H9 (cell line): ENCODE results near the gene CRAT. TPM values are rescaled to one million over a fixed set of nuclear protein-coding genes. Genes with fewer than 3 reads are reported as not detected.
A peak's percentile ranks its signal among the peaks of the same experiment; 100 is the strongest.

Experiments used
- DNase-seq: peaks from one replicate; pipeline ENCODE4 v3.0.0-alpha.2; 2017
- H2AFZ ChIP-seq: one replicate; pipeline ENCODE4 v1.6.1; 2013; ENCODE audit warnings: mild to moderate bottlenecking, low read length, control low read depth, moderate library complexity
- H2AK5ac ChIP-seq: 2 replicates; pipeline ENCODE4 v1.6.1; 2013; ENCODE audit warnings: low read length, control low read depth, mixed read lengths; ENCODE audit not compliant: insufficient read length
- H2BK120ac ChIP-seq: one replicate; pipeline ENCODE4 v1.6.1; 2013; ENCODE audit warnings: low read depth, mild to moderate bottlenecking, low read length, control low read depth, inconsistent platforms; ENCODE audit not compliant: poor library complexity, severe bottlenecking
- H2BK12ac ChIP-seq: 2 replicates; pipeline ENCODE4 v1.6.1; 2013; ENCODE audit warnings: low read length, control low read depth, mixed read lengths, low read depth; ENCODE audit not compliant: insufficient read length
- H2BK15ac ChIP-seq: 2 replicates; pipeline ENCODE4 v1.6.1; 2013; ENCODE audit warnings: low read depth, low read length, control low read depth
- H2BK20ac ChIP-seq: one replicate; pipeline ENCODE4 v1.6.1; 2013; ENCODE audit warnings: low read depth, mild to moderate bottlenecking, low read length, control low read depth, inconsistent platforms; ENCODE audit not compliant: poor library complexity, severe bottlenecking
- H2BK5ac ChIP-seq: 2 replicates; pipeline ENCODE4 v1.6.1; 2013; ENCODE audit warnings: low read length, control low read depth, mixed read lengths; ENCODE audit not compliant: insufficient read length
- H3K14ac ChIP-seq: 2 replicates; pipeline ENCODE4 v1.6.1; 2013; ENCODE audit warnings: low read length, control low read depth; ENCODE audit not compliant: insufficient read depth
- H3K18ac ChIP-seq: 2 replicates; pipeline ENCODE4 v1.6.1; 2013; ENCODE audit warnings: low read depth, mild to moderate bottlenecking, mixed read lengths, low read length, control low read depth; ENCODE audit not compliant: insufficient read length
- H3K23ac ChIP-seq: 2 replicates; pipeline ENCODE4 v1.6.1; 2013; ENCODE audit warnings: low read length, control low read depth, mixed read lengths, low read depth; ENCODE audit not compliant: insufficient read length
- H3K23me2 ChIP-seq: 2 replicates; pipeline ENCODE4 v1.6.1; 2013; ENCODE audit warnings: low read depth, mild to moderate bottlenecking, mixed read lengths, low read length, control low read depth; ENCODE audit not compliant: insufficient read length, poor library complexity, severe bottlenecking
- H3K27ac ChIP-seq: 2 replicates; pipeline ENCODE4 v1.5.1; 2013; ENCODE audit warnings: low read length, control low read depth, mixed read lengths, low read depth; ENCODE audit not compliant: insufficient read length
- H3K27me3 ChIP-seq: 2 replicates; pipeline ENCODE4 v1.6.1; 2013; ENCODE audit warnings: low read length, control low read depth, inconsistent platforms; ENCODE audit not compliant: insufficient read depth
- H3K4ac ChIP-seq: 2 replicates; pipeline ENCODE4 v1.6.1; 2013; ENCODE audit warnings: low read depth, mild to moderate bottlenecking, control low read depth, inconsistent platforms, low read length, moderate library complexity
- H3K4me1 ChIP-seq: 2 replicates; pipeline ENCODE4 v1.6.1; 2013; ENCODE audit warnings: low read length, control low read depth, inconsistent platforms; ENCODE audit not compliant: insufficient read depth
- H3K4me2 ChIP-seq: 2 replicates; pipeline ENCODE4 v1.6.1; 2013; ENCODE audit warnings: low read length, control low read depth, mixed read lengths; ENCODE audit not compliant: insufficient read length, insufficient read depth
- H3K56ac ChIP-seq: 2 replicates; pipeline ENCODE4 v1.6.1; 2013; ENCODE audit warnings: low read depth, mild to moderate bottlenecking, mixed read lengths, low read length, control low read depth; ENCODE audit not compliant: insufficient read length
- H3K79me1 ChIP-seq: 2 replicates; pipeline ENCODE4 v1.6.1; 2013; ENCODE audit warnings: low read depth, mild to moderate bottlenecking, moderate library complexity, low read length, control low read depth, inconsistent platforms; ENCODE audit not compliant: insufficient read depth, poor library complexity, severe bottlenecking
- H3K79me2 ChIP-seq: 2 replicates; pipeline ENCODE4 v1.6.1; 2013; ENCODE audit warnings: low read length, control low read depth, inconsistent platforms; ENCODE audit not compliant: insufficient read depth
- H3K9ac ChIP-seq: 2 replicates; pipeline ENCODE4 v1.6.1; 2013; ENCODE audit warnings: low read length, control low read depth, mixed read lengths; ENCODE audit not compliant: insufficient read length; ENCODE audit errors: extremely low read depth
- H3K9me3 ChIP-seq: one replicate; pipeline ENCODE4 v1.6.1; 2013; ENCODE audit warnings: low read depth, low read length, inconsistent platforms; ENCODE audit not compliant: control insufficient read depth
- H3T11ph ChIP-seq: one replicate; pipeline ENCODE4 v1.6.1; 2013; ENCODE audit warnings: mild to moderate bottlenecking, low read length, control low read depth, inconsistent platforms
- H4K20me1 ChIP-seq: one replicate; pipeline ENCODE4 v1.6.1; 2013; ENCODE audit not compliant: control insufficient read depth, insufficient read length, insufficient read depth
- H4K5ac ChIP-seq: 2 replicates; pipeline ENCODE4 v1.6.1; 2013; ENCODE audit warnings: low read depth, mild to moderate bottlenecking, mixed read lengths, low read length, control low read depth; ENCODE audit not compliant: insufficient read length
- H4K8ac ChIP-seq: replicated peaks from 2 replicates; pipeline ENCODE4 v1.6.1; 2013; ENCODE audit warnings: low read length, control low read depth, mixed read lengths, low read depth; ENCODE audit not compliant: insufficient read length
- H4K91ac ChIP-seq: 2 replicates; pipeline ENCODE4 v1.6.1; 2013; ENCODE audit warnings: low read depth, mild to moderate bottlenecking, moderate library complexity, mixed read lengths, low read length, control low read depth; ENCODE audit not compliant: insufficient read length
- H3K27ac Mint-ChIP-seq, 3 experiments: 2 replicates in 2 of 3; 3 replicates in 1 of 3; pipeline ENCODE4 v1.8.0; 2020 to 2021; ENCODE audit warnings: mixed read lengths in 3 of 3, mild to moderate bottlenecking in 1 of 3, moderate library complexity in 1 of 3
- H3K27me3 Mint-ChIP-seq: 2 replicates; pipeline ENCODE4 v1.8.0; 2021; ENCODE audit warnings: low read depth, mild to moderate bottlenecking, moderate library complexity, mixed read lengths
- H3K36me3 Mint-ChIP-seq, 3 experiments: 2 replicates in 2 of 3; 3 replicates in 1 of 3; pipeline ENCODE4 v1.8.0; 2020 to 2021; ENCODE audit warnings: low read depth in 3 of 3, mixed read lengths in 3 of 3; ENCODE audit not compliant: insufficient read depth in 1 of 3
- H3K4me1 Mint-ChIP-seq, 2 experiments: 2 replicates each; pipeline ENCODE4 v1.8.0; 2020; ENCODE audit warnings: mixed read lengths in 2 of 2
- H3K4me3 Mint-ChIP-seq, 2 experiments: 2 replicates in 1 of 2; 3 replicates in 1 of 2; pipeline ENCODE4 v1.8.0; 2020 to 2021; ENCODE audit warnings: mild to moderate bottlenecking in 2 of 2, mixed read lengths in 2 of 2, moderate library complexity in 1 of 2
- H3K9me3 Mint-ChIP-seq, 2 experiments: 2 replicates in 1 of 2; 3 replicates in 1 of 2; pipeline ENCODE4 v1.8.0; 2020; ENCODE audit warnings: mild to moderate bottlenecking in 2 of 2, mixed read lengths in 2 of 2, moderate library complexity in 1 of 2
- WGBS: extraction: QIAGEN DNeasy Blood & Tissue Kit; methylation state at CpG from one replicate; pipeline ENCODE4 v1.1.7; 2013; ENCODE audit warnings: missing lambda C conversion rate, low lambda C conversion rate, mixed read lengths; ENCODE audit not compliant: insufficient read length; ENCODE audit errors: extremely low coverage; 5-methylcytosine and 5-hydroxymethylcytosine counted together
- total RNA-seq: library from RNA; stranded (reverse); gene quantifications from 2 replicates; pipeline ENCODE4 v1.2.1, GENCODE V29; 2021
- TF ChIP-seq, protein P1 (sequence below): fragments of 200-600 bp; sonication (generic); conservative IDR thresholded peaks from 3 replicates; pipeline ENCODE4 v1.8.0; 2021; ENCODE audit warnings: antibody characterized with exemption, mild to moderate bottlenecking

CRAT gene
- total RNA-seq, 1 experiment from 2014 or later = 15.0 TPM

DNA sequence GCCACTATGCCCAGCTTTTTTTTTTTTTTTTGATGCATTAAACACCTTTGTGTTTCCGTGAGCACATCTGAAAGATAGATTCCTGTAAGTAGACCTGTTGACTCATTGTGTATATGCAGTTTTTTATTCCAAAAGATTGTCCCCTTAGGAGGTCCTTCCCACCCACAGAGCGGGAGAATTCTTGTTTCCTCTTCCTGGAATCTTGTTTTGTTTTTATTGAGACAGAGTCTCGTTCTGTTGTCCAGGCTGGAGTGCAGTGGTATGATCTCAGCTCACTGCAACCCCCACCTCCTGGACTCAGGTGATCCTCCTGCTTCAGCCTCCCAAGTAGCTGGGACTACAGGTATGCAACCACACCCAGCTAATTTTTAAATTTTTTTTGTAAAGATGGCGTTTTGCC, 8.2 kb upstream of the CRAT start:
- no peak overlapping the region for H4K5ac ChIP-seq
- no peak overlapping the region for H2BK15ac ChIP-seq
- no peak overlapping the region for H3K9ac ChIP-seq
- no peak overlapping the region for H4K91ac ChIP-seq
- H3K23ac ChIP-seq = no peak overlapping the region
- H3K27ac ChIP-seq = no peak overlapping the region
- Mint-ChIP-seq H3K4me3 (no peak overlapping the region), H3K4me1 (peaks cover 3 to 5% of the 10 kb centered on the region in 2 experiments; a peak in 1 of 4 replicates), H3K27me3 (no peaks in the 10 kb centered on the region), H3K27ac (peak overlapping the region in 2 of 3 experiments; percentile 40 to 67; a peak in 1 of 7 replicates), H3K36me3 (peaks cover 25 to 53% (median 47%) of the 10 kb centered on the region in 3 experiments; a peak in 6 of 7 replicates), H3K9me3 (no peaks in the 10 kb centered on the region)
- no peak overlapping the region for H3K18ac ChIP-seq
- H3K23me2 ChIP-seq = no peaks in the 10 kb centered on the region
- no peak overlapping the region for H3K56ac ChIP-seq
- H3K27me3 ChIP-seq = no peaks in the 10 kb centered on the region
- H4K8ac ChIP-seq = no peak overlapping the region
- no CpG with 5 or more reads among the region's 4 CpGs for WGBS
- no peaks in the 10 kb centered on the region for H3K79me2 ChIP-seq
- H3K14ac ChIP-seq = no peak overlapping the region
- no peak overlapping the region for H3K4ac ChIP-seq
- no peak overlapping the region for H3T11ph ChIP-seq
- H3K4me2 ChIP-seq = no peak overlapping the region
- no peak for DNase-seq
- no peak overlapping the region for H2BK12ac ChIP-seq
- H3K79me1 ChIP-seq = peaks cover 3% of the 10 kb centered on the region
- TF ChIP-seq, protein P1, sequence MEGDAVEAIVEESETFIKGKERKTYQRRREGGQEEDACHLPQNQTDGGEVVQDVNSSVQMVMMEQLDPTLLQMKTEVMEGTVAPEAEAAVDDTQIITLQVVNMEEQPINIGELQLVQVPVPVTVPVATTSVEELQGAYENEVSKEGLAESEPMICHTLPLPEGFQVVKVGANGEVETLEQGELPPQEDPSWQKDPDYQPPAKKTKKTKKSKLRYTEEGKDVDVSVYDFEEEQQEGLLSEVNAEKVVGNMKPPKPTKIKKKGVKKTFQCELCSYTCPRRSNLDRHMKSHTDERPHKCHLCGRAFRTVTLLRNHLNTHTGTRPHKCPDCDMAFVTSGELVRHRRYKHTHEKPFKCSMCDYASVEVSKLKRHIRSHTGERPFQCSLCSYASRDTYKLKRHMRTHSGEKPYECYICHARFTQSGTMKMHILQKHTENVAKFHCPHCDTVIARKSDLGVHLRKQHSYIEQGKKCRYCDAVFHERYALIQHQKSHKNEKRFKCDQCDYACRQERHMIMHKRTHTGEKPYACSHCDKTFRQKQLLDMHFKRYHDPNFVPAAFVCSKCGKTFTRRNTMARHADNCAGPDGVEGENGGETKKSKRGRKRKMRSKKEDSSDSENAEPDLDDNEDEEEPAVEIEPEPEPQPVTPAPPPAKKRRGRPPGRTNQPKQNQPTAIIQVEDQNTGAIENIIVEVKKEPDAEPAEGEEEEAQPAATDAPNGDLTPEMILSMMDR = no peak
- no peak overlapping the region for H2AFZ ChIP-seq
- H2AK5ac ChIP-seq = no peak overlapping the region
- no peaks in the 10 kb centered on the region for H4K20me1 ChIP-seq
- no peak overlapping the region for H2BK5ac ChIP-seq
- no peaks in the 10 kb centered on the region for H3K9me3 ChIP-seq
- H2BK120ac ChIP-seq = no peak overlapping the region
- H2BK20ac ChIP-seq = no peak overlapping the region
- H3K4me1 ChIP-seq = no peaks in the 10 kb centered on the region
